WI38 (cell line): ENCODE measurements around the gene RCOR1.

Experiments used
- H3K4me3 ChIP-seq: 2 replicates; pipeline ENCODE4 v1.5.1; 2011; ENCODE audit warnings: low read depth, mild to moderate bottlenecking, control low read depth, low read length
- TF ChIP-seq, protein P1 (sequence below): IDR thresholded peaks from 2 replicates; pipeline ENCODE4 v1.5.1; 2012; ENCODE audit warnings: low read depth, mild to moderate bottlenecking, control low read depth, low read length

Gene RCOR1

DNA sequence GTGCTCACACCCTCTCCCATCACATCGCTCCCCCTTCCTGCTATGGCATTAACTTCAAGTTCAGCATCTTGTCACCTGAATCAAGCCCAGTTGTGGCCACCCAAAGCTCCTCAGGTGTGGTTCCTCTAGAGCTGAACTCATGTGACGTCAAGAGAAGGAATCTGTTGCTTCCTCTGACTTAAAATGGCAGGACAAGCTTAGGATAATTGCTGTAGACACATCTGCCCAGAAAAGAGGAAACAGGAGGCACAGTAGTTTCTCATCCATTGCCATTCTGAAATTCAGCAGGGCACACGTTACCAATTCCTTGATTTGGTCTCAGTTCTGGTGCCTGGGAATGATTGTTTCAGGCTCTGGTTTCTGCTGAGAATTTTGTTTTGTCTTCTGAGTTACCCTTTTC, 52.1 kb downstream of the RCOR1 start:
- no peak overlapping the region for H3K4me3 ChIP-seq
- TF ChIP-seq, protein P1, sequence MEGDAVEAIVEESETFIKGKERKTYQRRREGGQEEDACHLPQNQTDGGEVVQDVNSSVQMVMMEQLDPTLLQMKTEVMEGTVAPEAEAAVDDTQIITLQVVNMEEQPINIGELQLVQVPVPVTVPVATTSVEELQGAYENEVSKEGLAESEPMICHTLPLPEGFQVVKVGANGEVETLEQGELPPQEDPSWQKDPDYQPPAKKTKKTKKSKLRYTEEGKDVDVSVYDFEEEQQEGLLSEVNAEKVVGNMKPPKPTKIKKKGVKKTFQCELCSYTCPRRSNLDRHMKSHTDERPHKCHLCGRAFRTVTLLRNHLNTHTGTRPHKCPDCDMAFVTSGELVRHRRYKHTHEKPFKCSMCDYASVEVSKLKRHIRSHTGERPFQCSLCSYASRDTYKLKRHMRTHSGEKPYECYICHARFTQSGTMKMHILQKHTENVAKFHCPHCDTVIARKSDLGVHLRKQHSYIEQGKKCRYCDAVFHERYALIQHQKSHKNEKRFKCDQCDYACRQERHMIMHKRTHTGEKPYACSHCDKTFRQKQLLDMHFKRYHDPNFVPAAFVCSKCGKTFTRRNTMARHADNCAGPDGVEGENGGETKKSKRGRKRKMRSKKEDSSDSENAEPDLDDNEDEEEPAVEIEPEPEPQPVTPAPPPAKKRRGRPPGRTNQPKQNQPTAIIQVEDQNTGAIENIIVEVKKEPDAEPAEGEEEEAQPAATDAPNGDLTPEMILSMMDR, result no peak

DNA sequence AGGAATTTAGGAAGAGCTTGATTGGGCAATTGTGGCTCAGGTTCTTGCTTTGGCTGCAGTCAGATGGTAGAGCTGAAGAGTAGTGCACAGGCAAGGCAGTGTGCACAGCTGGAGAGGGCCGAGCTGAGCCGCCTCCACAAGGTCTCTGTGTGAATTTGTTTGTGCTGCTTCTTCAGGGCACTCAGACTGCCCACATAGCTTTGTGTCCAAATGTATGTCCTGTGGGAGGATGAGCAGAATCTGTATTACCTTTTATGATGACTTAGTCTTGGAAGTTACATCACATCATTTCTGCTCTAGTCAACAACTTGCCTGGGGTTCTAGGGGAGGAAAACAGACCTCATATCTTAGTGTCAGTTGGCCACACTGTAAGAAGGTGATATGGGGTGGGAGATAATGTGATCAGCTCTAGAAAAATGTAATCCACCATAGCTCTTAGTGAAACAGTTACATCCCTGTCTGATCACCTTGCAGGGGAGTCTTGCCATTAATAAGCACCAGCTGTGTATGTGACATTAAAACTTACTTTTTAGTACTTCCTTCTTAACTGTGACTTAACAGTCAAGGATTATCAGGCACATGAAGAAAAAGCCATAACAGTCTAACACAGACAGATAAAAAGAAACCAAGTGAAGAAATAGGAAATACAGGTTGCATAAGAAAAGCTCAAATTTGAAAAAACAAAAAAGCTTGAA, 53.4 kb downstream of the RCOR1 start:
- H3K4me3 ChIP-seq, result no peak overlapping the region
- TF ChIP-seq, protein P1, result no peak

DNA sequence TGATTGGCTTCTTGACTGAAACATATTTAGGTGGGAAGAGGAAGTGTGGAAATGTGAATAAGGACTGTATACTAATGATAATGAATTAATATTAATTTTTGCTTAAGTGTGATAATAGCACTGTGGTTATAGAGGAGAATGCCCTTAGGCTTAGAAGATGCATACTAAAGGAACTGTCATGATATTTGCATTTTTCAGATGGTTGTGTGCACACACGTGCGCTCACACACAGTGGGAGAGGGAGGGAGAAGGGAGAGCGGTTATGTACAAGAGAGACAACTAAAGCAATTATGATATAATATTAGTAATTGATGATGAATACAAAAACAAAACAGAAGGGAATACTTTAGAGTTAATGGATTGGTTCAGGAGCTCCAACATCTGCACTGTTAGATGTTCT, 54.2 kb downstream of the RCOR1 start:
- TF ChIP-seq, protein P1, result no peak
- H3K4me3 ChIP-seq, result no peak overlapping the region

DNA sequence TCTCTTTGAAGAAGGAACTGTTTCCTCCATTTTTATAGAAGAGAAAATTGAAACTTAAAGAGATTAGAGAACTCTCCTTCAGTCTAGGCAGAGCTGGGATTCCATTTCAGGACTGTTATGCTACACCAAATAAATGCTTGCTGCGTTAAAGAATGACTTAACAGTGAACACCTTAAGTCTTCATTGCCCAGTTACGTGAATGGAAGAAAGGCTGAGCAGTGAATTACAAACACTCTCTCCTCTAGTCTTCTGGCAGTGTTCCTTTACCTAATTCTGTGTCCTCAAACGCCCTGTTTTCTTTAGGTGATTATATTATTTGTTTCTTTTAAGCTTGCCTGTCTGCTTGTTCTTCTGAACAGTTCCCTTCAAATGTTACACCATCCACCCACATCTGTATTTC, 59.7 kb downstream of the RCOR1 start:
- no peak overlapping the region for H3K4me3 ChIP-seq
- TF ChIP-seq, protein P1, result no peak

DNA sequence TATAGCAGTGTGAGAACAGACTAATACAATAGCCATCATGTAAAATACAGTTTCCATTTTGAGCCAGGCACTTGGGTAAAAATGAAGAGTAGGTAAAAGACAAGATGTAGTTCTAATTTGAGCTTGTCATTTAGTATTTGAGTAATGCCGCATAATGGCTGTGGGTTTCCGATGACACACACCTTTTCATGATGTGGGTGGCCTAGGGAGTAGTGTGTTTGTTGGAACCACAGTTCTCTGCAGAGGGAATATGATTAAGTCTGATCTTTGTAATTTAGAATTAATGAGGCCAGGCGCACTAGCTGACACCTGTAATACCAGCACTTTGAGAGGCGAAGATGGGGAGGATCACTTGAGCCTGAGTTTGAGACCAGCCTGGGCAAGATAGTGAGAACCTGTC, 61.8 kb downstream of the RCOR1 start:
- TF ChIP-seq, protein P1, result no peak
- no peak overlapping the region for H3K4me3 ChIP-seq

DNA sequence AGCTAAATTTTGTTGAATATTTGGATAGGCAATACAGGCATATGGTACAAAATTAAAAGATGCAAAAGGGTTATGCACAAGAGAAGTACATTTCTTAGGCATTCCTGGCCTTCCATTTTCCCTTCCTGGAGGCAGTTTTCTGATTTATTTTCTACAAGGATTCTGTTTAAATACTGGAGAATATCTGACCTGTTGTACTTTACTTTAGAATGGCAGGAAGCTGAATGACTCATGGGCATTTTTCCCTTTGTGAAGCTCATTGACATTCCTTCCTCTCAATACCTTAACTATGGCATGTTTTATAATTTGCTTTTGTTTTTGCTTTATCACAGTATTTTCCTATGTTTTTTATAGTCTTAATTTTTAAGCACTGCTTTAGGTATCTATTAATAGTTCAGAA, 62.7 kb downstream of the RCOR1 start:
- H3K4me3 ChIP-seq, result no peak overlapping the region
- TF ChIP-seq, protein P1, result no peak

DNA sequence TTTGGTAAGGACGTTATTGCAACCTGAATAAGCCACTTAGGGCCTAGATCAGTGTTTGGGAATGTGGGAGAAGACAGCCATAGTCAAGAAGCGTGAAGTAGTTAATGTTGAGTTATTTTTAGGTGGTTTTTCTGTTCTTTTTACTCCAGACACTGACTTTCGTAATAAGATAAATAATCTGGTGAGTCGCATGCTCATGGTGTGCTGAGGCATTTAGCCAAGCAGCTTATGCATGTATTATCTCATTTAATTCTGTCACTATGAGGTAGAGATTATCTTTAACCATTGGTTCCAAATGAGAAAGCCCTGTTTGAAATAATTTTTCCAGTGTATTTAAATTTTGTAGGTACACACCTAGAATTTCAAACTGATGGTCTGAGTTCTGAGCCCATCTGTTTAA, 67.3 kb downstream of the RCOR1 start:
- TF ChIP-seq, protein P1, result no peak
- H3K4me3 ChIP-seq, result no peak overlapping the region
